HepG2 (cell line): Measurements from ENCODE around the gene HHIPL1. TPM values are rescaled to one million over a fixed set of nuclear protein-coding genes. Genes with fewer than 3 reads are reported as not detected.

Source experiments
- CC2D1A ChIP-seq: sonication (generic); formaldehyde crosslinking; IDR thresholded peaks from 2 replicates; pipeline ENCODE4 v1.8.1; 2023; ENCODE audit warnings: mild to moderate bottlenecking, missing genetic modification reagents
- HMGXB3 ChIP-seq: sonication (generic); formaldehyde crosslinking; IDR thresholded peaks from 2 replicates; pipeline ENCODE4 v1.4.0; 2020; ENCODE audit warnings: missing genetic modification reagents, borderline replicate concordance
- HNF4A ChIP-seq: sonication (generic); formaldehyde crosslinking; IDR thresholded peaks from 2 replicates; pipeline ENCODE4 v1.4.0; 2020; ENCODE audit warnings: missing genetic modification reagents
- MTF2 ChIP-seq: sonication (generic); formaldehyde crosslinking; IDR thresholded peaks from 2 replicates; pipeline ENCODE4 v1.5.0; 2020; ENCODE audit warnings: missing genetic modification reagents, borderline replicate concordance
- MXD4 ChIP-seq: IDR thresholded peaks from 2 replicates; pipeline ENCODE4 v1.6.1; 2016; ENCODE audit warnings: mild to moderate bottlenecking, missing biosample characterization, missing genetic modification reagents
- PLSCR1 ChIP-seq: sonication (generic); formaldehyde crosslinking; IDR thresholded peaks from 2 replicates; pipeline ENCODE4 v1.5.0; 2020; ENCODE audit warnings: missing genetic modification reagents, mild to moderate bottlenecking, borderline replicate concordance
- RORA ChIP-seq: sonication (generic); formaldehyde crosslinking; IDR thresholded peaks from 2 replicates; pipeline ENCODE4 v1.5.0; 2020; ENCODE audit warnings: mild to moderate bottlenecking, missing genetic modification reagents, moderate library complexity
- ZNF501 ChIP-seq: sonication (generic); formaldehyde crosslinking; IDR thresholded peaks from 2 replicates; pipeline ENCODE4 v1.5.1; 2020; ENCODE audit warnings: mild to moderate bottlenecking, moderate library complexity, missing genetic modification reagents
- ZNF687 ChIP-seq: sonication (generic); formaldehyde crosslinking; IDR thresholded peaks from 2 replicates; pipeline ENCODE4 v1.5.1; 2020; ENCODE audit warnings: mild to moderate bottlenecking, missing genetic modification reagents, moderate library complexity
- ZNF770 ChIP-seq: sonication (generic); formaldehyde crosslinking; IDR thresholded peaks from 2 replicates; pipeline ENCODE4 v1.5.0; 2020; ENCODE audit warnings: mild to moderate bottlenecking, missing genetic modification reagents
- ZNF772 ChIP-seq: sonication (generic); formaldehyde crosslinking; IDR thresholded peaks from 2 replicates; pipeline ENCODE4 v1.5.0; 2020; ENCODE audit warnings: mild to moderate bottlenecking, missing genetic modification reagents
- polyA plus RNA-seq, 8 experiments: library from polyadenylated mRNA; depleted of rRNA in 3 of 8; stranded (reverse) in 7 of 8; unstranded in 1 of 8; fragments of >200 nt; fragmentation: Illumina TruSeq in 4 of 8; extraction: Trizol in 4 of 8; gene quantifications; 2 replicates each; pipeline versions ENCODE4 v1.2.1 to v1.2.3, GENCODE V29; 2011 to 2016; ENCODE audit warnings: low read depth in 4 of 8, missing spikeins in 1 of 8, mixed read lengths in 1 of 8; ENCODE audit not compliant: insufficient read depth in 1 of 8
- total RNA-seq, 5 experiments: library from RNA; depleted of rRNA; stranded (reverse); fragments of >200 nt; fragmentation: Illumina TruSeq; extraction: Trizol; gene quantifications; 2 replicates each; pipeline ENCODE4 v1.2.3, GENCODE V29; 2016; ENCODE audit warnings: low read depth in 1 of 5

HHIPL1 gene
- total and polyA plus RNA-seq, 2 of the 13 experiments (the other 11 are each of a cell fraction or from before 2014, with no cell fraction given), result not detected

- no peak for TF ChIP-seq MXD4 (CRISPR knock-in tag)
- TF ChIP-seq PLSCR1 (CRISPR knock-in tag), result no peak
- TF ChIP-seq HNF4A, result peak; percentile 36; the same call in 1 of the 2 replicates
- TF ChIP-seq MTF2, result no peak
- TF ChIP-seq ZNF772, result no peak
- no peak for TF ChIP-seq CC2D1A (CRISPR knock-in tag)
- peak; percentile 12; the same call in 1 of the 2 replicates for TF ChIP-seq ZNF687 (CRISPR knock-in tag)
- TF ChIP-seq RORA (CRISPR knock-in tag), result no peak
- peak; percentile 80 for TF ChIP-seq ZNF770 (CRISPR knock-in tag)
- TF ChIP-seq ZNF501, result peak; percentile 56; the same call in 1 of the 2 replicates
- no peak for TF ChIP-seq HMGXB3 (CRISPR knock-in tag)
Observed at GRCh38 chr14:99599393-99599792, 45.5 kb upstream of the HHIPL1 start (continued).
